ENCODE data around the gene RBBP8NL.
"Not testable (repeated sequence)": the region's sequence is repeated elsewhere in the genome, so short reads cannot be mapped to it uniquely, and the experiment has no call there.

Gene RBBP8NL

DNA sequence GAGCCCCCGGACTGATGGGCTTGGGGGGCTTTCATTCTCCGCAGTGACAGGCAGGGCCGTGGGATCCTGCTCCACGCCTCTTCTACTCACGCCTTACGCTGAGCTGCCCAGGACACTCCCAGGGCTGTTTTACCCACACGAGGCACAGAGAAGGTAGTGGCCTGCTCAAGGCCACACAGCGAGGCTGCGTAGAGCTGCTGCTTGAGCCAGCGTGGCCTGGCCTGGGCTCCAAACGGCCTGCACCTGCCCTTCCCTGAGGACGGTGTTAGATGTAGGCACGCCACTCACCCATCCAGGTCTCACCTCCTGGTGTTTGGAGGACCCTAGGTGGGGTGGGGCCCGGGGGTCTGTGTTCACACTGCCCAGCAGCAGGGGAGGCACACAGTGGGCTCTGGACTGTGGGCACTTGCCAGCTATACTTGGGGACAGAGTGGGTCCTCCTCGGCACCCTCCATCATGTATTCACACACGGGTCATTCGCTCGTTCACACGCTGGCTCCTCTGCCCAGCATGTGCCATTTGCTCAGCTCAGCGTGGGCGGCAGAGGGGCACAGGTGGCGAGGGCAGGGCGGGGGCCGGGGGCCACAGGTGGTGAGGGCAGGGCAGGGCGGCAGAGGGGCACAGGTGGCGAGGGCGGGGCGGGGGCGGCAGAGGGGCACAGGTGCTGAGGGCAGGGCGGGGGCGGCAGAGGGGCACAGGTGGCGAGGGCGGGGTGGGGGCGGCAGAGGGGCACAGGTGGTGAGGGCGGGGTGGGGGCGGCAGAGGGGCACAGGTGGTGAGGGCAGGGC, 18.4 kb upstream of the RBBP8NL start:
- DNase-seq (ENCODE audit: low spot score), result no peak

DNA sequence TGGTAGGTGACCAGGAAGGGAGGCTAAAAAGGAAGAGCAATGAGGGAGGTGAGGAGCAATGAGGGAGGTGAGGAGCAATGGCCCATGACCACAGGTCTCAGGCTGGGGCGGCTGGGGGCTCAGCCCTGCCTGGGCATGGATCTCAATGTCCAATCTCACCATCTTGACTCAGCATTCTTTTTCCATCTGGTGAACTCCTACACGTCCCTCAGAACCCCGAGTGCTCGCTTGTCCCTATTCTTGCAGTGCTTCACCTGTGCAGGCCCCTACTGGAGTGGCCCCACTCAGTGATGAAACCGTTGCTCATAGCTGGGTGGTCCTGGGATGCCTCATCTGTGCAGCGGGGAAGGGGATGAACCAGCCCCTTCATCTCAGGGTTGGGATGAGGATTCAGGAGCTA, 16.9 kb upstream of the RBBP8NL start:
- no peak for DNase-seq (ENCODE audit: low spot score)

DNA sequence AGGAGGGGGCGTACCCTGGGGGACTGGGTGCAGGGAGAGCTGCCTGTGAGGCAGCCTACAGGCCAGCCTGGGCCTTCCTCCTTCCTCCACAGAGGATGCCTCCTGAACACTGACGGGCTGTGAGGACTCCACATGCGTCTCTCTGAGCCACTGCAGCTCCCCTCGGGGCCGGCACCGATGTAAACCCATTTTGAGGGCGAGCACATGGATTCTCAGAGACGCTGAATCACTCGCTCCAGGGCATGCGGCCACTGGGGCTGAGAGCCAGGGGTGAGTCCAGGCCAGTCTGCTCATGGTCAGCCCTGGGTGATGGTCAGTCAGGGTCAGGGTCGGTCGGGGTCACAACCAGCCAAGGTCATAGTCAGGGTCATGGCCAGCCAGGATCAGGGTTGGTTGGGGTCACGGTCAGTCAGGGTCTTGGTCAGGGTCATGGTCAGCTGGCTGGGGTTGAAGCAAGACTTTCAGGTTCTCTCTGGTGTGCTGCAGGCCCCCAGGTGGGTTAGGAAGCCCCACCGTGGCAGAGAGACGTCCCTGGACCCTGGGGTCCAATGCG, 14.7 kb upstream of the RBBP8NL start:
- DNase-seq (ENCODE audit: low spot score), result no peak

DNA sequence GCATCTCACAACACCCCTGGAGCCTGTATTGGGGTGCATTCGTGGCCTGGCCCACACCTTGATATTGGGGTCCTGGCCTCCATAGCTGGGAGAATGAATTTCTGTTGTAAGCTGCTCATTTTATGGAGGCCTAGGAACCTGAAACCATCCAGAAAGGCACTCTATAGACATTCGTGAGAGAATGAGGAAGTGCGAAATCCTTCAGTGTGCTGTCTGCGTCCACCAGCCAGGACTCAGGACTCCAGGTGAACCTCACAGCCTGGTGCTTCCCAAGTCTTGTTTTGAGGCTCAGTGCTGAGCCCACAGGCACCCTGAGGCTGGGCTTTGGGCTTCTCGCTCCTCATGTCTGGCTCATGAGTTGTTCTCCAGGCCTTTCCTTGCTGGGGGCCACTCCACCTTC, 11.9 kb upstream of the RBBP8NL start:
- DNase-seq (ENCODE audit: low spot score), result no peak

DNA sequence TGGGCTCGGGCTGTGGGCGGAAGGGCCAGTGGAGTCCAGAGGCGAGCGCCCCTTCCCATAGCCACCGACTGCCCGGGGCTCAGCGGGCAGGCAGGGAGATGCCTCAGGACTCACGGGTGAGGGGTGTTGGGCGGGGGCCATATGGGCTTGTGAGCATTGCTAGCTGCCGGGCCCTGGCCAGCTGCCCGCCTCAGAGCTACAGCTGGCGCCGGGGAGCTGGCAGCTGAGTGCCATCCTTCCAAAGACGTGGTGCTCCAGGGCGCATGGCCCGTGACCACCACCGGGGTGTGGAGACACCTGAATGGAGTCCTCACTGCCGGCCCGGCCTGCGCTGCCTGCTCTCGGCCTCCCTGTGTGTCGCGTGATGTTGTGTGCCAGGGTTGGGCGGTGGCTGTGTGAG, 10.6 kb upstream of the RBBP8NL start:
- no peak for DNase-seq (ENCODE audit: low spot score)

DNA sequence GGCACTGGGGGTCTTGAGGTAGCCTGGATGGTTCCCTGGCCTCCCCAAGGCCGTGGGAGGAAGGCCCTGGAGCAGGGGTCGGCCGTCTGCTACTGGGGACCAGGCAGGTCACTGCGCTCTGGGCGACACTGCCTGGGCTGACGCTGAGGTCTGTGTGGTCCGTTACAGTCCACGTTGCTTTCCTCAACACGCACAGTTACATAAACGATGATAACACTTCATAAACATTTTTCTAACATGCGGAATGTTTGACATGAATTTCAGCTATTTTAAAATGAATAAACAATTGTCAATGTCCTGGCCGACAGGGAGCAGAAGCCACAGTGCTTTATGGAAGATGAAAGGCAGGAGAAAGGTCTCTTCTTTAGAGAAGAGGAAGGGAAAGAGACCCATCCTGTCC, 10.2 kb upstream of the RBBP8NL start:
- no peak for DNase-seq (ENCODE audit: low spot score)

DNA sequence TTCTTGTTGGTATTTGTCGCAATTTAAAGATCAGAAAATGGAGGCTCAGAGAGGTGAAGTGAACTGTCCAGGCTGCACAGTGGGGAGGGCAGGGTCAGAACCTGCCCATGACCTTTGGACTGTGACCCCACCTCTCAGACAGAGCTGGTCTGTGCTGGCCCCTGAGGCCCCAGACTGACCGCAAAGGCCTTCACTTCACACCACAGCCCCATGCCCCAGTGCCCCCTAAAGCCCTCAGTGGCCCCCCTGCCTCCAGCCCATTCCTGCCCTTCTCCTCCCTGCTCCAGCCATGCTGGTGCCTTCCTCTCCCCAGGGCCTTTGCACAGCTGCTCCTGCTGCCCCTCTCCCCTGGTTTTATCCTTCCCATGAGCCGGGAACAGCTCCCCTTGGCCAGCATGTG, 9.4 kb upstream of the RBBP8NL start:
- DNase-seq (ENCODE audit: low spot score), result no peak

DNA sequence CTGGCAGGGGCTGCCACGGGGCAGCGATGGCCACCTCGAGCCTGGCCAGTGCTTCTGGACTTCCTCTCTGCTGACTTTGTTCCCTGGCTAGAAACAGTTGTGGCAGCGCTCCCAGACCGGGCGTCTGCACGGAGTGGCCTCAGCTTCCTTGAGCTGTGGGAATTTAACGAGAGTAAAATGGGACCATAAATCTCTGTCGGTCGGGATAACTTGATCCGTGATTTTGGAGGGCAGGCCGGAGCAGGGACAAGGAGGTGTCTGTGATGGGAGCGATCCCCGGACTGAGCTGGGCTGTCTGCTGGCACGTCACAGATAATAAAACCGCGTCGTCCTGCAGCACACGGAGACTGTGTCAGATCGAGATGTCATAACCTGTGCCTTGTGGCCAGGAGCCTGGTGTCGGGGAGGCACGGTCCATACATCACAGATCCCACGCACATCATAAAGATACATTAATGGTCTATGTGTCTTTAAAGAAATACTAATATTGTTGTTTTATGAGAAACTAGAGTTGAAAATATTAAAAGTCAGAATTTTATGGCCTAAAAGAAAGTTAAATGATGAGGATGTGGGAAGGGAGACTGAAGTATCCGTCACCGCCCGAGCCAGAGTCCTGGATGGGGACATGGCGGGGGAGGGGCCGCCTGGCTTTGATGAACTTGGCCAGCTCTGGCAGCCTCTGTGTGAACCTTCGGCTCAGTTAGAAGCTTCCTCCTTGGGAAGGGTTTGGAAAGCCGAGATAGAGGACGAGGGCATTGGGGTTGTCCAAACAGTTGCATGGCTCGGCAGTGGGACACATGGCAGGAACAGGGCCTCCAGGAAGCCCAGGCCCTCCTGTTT, 6.5 kb upstream of the RBBP8NL start:
- peak; percentile 14 for DNase-seq (ENCODE audit: low spot score)

DNA sequence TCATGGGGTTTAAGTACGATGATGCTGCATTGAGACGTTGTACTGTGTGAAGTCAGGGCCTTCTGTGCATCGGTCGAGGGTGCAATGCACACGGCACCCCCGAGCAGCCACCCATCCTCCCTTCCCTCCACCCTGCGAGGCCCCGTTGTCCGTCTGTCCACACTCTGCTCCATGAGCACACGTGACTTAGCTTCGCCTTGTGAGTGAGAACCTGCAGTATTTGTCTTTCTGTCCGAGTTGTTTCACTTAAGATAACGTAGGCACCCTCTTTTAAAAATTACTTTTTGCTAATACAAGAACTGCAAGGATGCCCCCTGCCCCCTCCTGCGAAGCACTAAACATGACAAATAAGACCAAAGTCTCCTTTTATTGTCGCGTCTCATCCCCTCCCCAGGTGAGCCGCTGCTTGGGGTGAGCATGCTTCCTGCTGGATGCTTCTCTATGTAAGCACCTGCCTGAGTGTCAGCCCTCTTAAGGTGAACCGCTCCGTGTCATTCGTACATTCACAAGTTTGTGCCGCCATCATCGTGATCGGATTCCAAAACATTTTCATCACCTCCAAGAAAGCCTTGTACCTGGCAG, 3.6 kb upstream of the RBBP8NL start:
- DNase-seq (ENCODE audit: low spot score), result no peak

DNA sequence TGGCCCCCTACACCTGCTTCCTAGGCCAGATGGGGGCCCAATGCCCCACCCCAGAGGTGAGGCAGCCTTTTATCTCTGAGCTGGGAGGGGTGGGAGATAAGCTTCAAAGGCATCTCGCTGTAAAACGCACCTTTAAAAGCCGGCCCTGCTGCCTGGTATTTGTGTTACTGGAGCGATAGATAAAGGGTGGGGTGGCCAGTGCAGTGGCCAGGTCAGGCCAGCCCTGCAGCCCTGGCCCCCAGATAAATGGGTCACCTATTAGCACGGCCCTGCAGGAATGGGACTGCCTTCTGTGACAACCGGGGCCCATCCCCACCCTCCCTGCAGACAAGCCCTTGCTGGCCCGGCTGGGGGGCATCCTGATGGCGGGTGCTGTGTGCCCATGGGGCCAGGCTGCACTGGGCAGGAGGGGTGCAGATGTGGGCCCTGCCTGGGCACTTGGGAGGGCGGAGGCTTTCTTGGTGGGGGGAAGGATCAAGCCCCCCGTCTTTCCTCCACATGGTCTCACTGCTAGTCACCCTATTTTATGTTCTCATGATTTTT, 3.0 kb upstream of the RBBP8NL start:
- DNase-seq (ENCODE audit: low spot score), result no peak

DNA sequence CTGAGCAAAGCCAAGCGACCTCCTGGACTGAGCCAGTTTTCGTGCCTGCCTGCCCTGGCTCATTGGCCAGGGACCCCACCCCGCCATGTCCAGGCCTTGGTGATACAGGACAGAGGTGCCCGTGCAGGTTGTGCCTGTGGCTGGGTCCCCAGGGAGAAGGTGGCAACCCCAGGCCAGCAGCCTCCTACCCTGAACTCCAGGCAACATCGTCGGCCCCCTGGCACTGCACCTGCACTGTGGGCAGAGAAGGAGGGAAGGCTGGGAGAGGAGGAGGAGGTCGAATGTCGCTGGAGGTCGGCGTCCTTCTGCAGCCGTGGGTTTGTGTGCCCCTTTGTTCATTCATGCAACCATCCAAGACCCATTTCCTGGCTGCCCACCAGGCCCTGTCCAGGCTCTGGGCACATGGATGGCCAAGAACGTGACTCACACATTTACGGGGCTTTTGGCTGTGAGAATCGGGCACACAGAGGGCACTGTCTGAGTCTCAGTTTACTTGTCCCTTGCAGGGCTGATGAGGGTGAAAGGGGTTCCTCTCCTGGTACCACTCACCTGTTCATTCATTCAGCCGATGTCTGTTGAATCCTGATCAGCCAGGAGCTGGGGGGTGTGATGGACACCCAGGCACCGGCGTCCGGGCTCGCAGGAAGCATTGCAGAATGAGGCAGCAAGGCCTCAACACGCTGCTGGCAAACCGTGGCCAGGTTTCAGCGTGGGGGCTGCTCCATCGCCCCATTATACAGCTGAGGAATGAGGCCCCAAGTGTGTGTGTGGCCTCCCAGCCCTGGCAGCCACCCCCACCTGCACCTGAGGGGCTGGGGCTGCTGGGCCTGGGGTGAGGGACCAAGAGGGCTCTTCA, 2.3 kb upstream of the RBBP8NL start:
- no peak for DNase-seq (ENCODE audit: low spot score)

DNA sequence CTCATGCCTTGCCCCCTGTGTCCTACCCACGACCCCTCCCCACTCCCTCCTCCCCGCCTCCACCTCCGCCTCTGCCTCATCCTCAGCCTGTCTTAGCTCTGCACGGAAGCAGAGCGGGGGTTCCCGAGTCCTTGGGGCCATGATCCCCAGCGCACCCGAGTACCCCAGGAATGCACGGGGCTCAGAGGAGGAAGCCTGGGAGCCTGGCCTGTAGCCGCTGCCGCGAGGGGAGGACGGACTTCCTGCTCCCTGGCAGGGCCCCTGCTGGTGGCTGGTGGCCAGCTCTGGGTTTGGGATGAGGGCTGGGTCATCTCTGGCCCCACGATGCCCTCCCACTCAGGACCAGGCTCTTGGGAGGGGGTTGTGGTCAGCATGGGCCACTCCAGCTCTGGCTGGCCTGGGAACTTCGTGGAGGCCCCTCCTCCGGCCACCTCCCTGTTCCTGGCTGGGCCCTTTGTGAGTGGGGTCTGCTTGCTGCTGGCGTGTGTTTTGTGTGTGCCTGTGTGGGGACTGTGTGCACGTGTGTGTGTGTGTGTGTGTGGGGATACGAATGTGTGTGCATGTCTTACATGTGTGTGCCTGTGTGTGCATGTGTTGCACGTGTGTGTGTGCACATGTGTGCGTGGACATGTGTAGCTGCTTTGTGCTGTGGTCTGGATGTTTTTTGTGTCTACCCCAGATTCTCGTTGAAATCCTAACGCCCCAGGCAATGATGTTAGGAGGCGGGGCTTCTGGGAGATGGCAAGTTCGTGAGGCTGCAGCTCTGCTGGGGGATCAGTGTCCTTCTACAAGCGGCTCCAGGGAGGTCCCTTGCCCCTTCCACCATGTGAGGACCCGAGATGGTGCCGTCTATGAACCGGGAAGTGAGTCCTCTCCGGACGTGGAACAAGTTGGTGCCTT, 1.3 kb upstream of the RBBP8NL start:
- no peak for DNase-seq (ENCODE audit: low spot score)

DNA sequence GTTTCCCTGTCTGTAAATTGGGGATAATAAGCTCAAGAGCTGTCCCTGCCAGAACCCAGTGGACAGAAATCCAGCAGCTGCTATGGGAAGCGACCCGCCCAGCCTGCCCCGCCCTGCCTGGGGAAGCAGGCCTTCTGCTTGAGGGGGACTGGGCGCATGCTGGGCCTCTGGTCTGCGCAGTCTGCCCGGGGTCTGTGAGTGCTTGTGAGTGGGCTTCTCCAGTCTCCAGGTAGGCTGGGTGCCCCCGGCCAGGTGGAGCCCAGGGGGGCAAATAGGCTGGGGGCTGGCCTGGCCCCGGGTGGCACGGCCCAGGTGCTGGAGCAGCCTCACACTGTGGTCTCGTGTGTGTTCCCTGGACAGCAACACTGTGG, 648 bp upstream of the RBBP8NL start:
- no peak for DNase-seq (ENCODE audit: low spot score)

DNA sequence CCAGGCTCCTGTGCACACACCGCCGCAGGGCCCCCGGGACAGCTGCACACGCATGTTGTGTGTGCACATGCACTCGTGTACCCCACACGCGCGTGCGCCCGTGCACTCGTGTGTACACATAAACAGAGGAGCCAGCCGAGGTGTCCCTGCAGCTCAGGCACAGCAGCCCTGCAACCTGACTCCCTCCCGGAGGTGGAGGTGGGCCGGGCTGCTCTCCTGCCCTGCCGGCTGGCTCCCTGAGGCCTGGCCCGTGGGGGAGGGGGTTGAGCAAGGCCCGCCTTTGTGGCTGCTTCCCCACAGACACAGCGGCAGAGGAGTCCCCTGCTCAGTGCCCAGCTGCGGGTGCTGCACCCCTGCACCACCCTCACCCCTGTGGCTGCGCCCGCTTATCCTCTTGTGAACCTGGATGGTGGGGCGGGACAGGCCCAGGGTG, 624 bp downstream of the RBBP8NL start:
- DNase-seq (ENCODE audit: low spot score), result no peak

DNA sequence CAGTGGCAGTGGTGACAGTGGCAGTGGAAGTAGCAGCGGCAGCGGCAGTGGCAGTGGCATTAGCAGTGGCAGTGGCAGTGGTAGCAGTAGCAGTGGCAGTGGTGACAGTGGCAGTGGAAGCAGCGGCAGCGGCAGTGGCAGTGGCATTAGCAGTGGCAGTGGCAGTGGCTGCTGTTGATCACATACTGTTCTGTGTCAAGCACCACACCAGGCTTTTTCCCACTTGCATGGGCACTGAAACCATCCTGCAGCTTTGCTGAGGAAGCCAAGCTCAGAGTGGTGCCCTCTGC, 1.3 kb downstream of the RBBP8NL start:
- DNase-seq (ENCODE audit: low spot score), result not testable (repeated sequence)

DNA sequence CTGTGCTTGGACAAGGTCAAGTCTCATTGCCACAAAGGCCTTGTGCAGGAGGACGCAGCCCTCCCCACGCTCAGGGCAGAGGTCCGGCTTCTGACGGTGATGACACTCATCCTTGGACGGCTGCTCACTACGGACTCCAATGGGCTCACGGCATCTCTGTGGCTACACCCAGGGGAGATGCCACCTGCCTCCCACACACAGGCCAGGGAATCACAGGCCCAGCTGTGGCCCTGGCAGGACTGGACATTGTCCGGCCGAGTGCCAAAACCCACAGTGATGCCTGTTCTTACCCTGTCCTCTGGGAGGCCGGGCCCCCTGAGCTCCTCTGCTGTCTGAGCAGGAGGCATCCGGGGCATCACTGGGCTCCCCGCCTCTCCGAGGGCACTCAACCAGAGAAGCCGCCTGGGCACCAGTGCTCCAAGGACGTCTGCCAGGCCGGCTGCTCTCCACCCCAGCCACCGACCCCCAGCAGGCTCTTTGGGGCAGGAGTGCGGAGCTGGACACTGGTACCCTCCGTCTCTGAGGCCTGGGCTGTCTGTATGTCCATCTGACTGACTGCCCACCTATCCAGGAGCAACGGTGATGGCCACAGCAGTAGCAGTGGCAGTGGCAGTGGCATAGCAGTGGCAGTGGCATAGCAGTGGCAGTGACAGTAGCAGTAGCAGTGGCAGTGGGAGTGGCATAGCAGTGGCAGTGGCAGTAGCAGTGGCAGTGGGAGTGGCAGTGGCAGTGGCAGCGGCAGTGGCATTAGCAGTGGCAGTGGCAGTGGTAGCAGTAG, 1.9 kb downstream of the RBBP8NL start:
- no peak for DNase-seq (ENCODE audit: low spot score)

DNA sequence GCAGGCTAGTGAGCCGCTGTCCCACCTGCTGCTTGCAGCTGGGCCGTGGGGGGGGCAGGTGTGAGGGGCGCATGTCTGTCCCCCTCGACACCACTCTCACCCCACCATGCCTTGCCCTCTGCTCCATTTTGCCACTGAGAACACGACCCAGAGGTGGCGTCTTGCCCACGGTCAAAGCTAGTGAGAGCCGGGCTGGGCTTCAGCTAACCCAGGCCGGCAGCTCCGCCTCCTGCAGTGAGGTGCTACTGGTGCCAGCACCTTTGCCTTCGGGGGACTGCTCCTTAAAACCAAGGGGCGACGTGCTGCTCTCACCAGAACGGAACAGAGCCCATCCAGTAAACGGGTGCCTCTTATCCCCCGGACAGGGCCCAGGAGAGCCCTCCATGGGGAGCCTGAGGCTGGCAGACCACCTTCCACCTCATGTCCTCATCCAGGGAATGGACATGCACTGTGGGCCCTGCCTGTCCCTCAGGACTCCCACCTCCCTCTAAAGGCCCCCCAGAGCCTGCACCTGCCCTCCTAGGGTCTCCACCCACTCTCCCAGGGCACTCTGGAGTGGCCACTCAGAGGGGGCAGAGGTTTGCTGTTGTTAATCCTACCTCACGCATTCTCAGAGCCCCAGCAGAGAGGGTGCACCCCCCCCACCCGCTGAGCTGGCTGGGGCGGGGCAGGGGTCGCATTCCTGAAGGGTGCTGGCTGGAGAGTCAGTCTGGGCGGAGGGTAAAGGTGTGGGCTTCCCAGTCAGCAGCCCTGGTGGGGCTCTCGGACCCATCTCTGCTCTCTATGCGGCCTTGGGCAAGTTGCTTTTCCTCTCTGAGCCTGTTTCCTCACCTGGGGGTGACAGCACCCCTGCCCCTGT, 2.9 kb downstream of the RBBP8NL start:
- DNase-seq (ENCODE audit: low spot score), result no peak

DNA sequence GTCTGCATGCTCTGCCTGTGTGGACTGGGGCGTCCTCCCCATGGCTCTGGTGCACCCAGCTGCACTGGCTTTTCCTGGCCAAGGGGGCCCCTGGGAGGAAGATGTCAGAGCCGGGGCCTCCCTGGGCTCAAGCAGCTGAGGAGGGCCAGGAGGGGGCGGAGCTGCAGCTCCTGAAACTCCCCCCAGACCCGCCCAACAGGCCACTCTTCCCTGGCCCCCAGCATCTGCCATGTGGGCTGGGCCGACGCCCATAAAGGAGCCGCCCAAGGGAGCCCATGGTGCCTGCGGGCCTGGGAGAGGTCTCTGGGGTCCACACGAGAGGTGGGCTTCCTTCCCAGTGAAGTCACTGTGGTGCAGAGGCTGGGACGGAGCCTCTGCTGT, 4.0 kb downstream of the RBBP8NL start:
- no peak for DNase-seq (ENCODE audit: low spot score)

Measured in putamen (tissue), 1 donor.